Measurements from ENCODE around the gene NRG2.

NRG2 gene

GRCh38 chr5:139903795-139904565 is 139.1 kb downstream of the NRG2 start:
- no peaks in the 10 kb centered on the region for H3K9me3 ChIP-seq (ENCODE audit: control insufficient read depth, low read length)
- peaks cover 7% of the 10 kb centered on the region for H3K27me3 ChIP-seq (ENCODE audit: control insufficient read depth, insufficient read depth, low read length)
- peak overlapping the region; percentile 63 for H2AFZ ChIP-seq
- no peak overlapping the region for H3K27ac ChIP-seq
- peak overlapping the region; percentile 7 for H3K4me3 ChIP-seq (ENCODE audit: low read depth, low read length)
- H3K9ac ChIP-seq, result no peak overlapping the region
- H3K36me3 ChIP-seq (ENCODE audit: control insufficient read depth, insufficient read depth, low read length), result no peaks in the 10 kb centered on the region
- H3K79me2 ChIP-seq, result peaks cover 13% of the 10 kb centered on the region
- TF ChIP-seq CTCF (IDR thresholded peaks at IDR 0.05), result no peak
- H3K4me1 ChIP-seq, result peaks cover 11% of the 10 kb centered on the region
- H3K4me2 ChIP-seq (ENCODE audit: low read length), result peak overlapping the region; percentile 41

GRCh38 chr5:139903450-139903794 is 139.7 kb downstream of the NRG2 start:
- H3K9me3 ChIP-seq (ENCODE audit: control insufficient read depth, low read length), result no peaks in the 10 kb centered on the region
- TF ChIP-seq CTCF (IDR thresholded peaks at IDR 0.05), result no peak
- peaks cover 11% of the 10 kb centered on the region for H3K4me1 ChIP-seq
- H3K4me2 ChIP-seq (ENCODE audit: low read length), result no peak overlapping the region
- H3K36me3 ChIP-seq (ENCODE audit: control insufficient read depth, insufficient read depth, low read length), result no peaks in the 10 kb centered on the region
- H2AFZ ChIP-seq, result peak overlapping the region; percentile 32
- no peak overlapping the region for H3K27ac ChIP-seq
- peaks cover 13% of the 10 kb centered on the region for H3K79me2 ChIP-seq
- H3K4me3 ChIP-seq (ENCODE audit: low read depth, low read length), result no peak overlapping the region
- H3K9ac ChIP-seq, result no peak overlapping the region
- peaks cover 7% of the 10 kb centered on the region for H3K27me3 ChIP-seq (ENCODE audit: control insufficient read depth, insufficient read depth, low read length)

GRCh38 chr5:139901986-139902385 is 141.1 kb downstream of the NRG2 start:
- H3K4me3 ChIP-seq (ENCODE audit: low read depth, low read length), result no peak overlapping the region
- no peak overlapping the region for H3K4me2 ChIP-seq (ENCODE audit: low read length)
- no peaks in the 10 kb centered on the region for H3K36me3 ChIP-seq (ENCODE audit: control insufficient read depth, insufficient read depth, low read length)
- no peak overlapping the region for H3K27ac ChIP-seq
- H3K4me1 ChIP-seq, result peaks cover 11% of the 10 kb centered on the region
- H2AFZ ChIP-seq, result no peak overlapping the region
- TF ChIP-seq CTCF (IDR thresholded peaks at IDR 0.05), result no peak
- H3K27me3 ChIP-seq (ENCODE audit: control insufficient read depth, insufficient read depth, low read length), result peaks cover 7% of the 10 kb centered on the region
- no peak overlapping the region for H3K9ac ChIP-seq
- H3K9me3 ChIP-seq (ENCODE audit: control insufficient read depth, low read length), result no peaks in the 10 kb centered on the region
- H3K79me2 ChIP-seq, result peaks cover 13% of the 10 kb centered on the region

GRCh38 chr5:139901251-139901575 is 141.9 kb downstream of the NRG2 start:
- H3K79me2 ChIP-seq, result peaks cover 13% of the 10 kb centered on the region
- no peak overlapping the region for H2AFZ ChIP-seq
- no peak overlapping the region for H3K4me2 ChIP-seq (ENCODE audit: low read length)

More at GRCh38 chr5:139901251-139901575, 141.9 kb downstream of the NRG2 start:
- Histone ChIP-seq H3K4me3 (ENCODE audit: low read depth, low read length) (no peak overlapping the region), H3K27me3 (ENCODE audit: control insufficient read depth, insufficient read depth, low read length) (peaks cover 7% of the 10 kb centered on the region), H3K27ac (no peak overlapping the region), H3K9me3 (ENCODE audit: control insufficient read depth, low read length) (no peaks in the 10 kb centered on the region), H3K4me1 (peaks cover 11% of the 10 kb centered on the region), H3K9ac (no peak overlapping the region), H3K36me3 (ENCODE audit: control insufficient read depth, insufficient read depth, low read length) (no peaks in the 10 kb centered on the region)
- TF ChIP-seq CTCF (IDR thresholded peaks at IDR 0.05), result no peak

All from parathyroid adenoma (tissue), 2 donors.